Duodenal mucosa (tissue), 2 donors: Measurements from ENCODE around the gene GPR17.

Experiments
- H3K27ac ChIP-seq: one replicate; pipeline ENCODE4 v1.7.0; 2013; ENCODE audit warnings: low read depth, low read length
- H3K27me3 ChIP-seq, 2 donors: one replicate each; pipeline ENCODE4 v1.7.0; 2013; ENCODE audit warnings: low read length in 2 of 2, control low read depth in 1 of 2; ENCODE audit not compliant: insufficient read depth in 2 of 2, control insufficient read depth in 1 of 2
- H3K36me3 ChIP-seq, 2 donors: one replicate each; pipeline ENCODE4 v1.7.0; 2013; ENCODE audit warnings: low read length in 2 of 2, control low read depth in 1 of 2; ENCODE audit not compliant: insufficient read depth in 2 of 2, control insufficient read depth in 1 of 2
- H3K4me1 ChIP-seq, 2 donors: one replicate each; pipeline ENCODE4 v1.7.0; 2013; ENCODE audit warnings: low read length in 2 of 2, control low read depth in 1 of 2; ENCODE audit not compliant: insufficient read depth in 2 of 2, control insufficient read depth in 1 of 2
- H3K4me3 ChIP-seq, 2 donors: one replicate each; pipeline ENCODE4 v1.7.0; 2013; ENCODE audit warnings: low read length in 2 of 2, low read depth in 1 of 2
- H3K9ac ChIP-seq, 2 donors: one replicate each; pipeline ENCODE4 v1.7.0; 2013; ENCODE audit warnings: low read length in 2 of 2, low read depth in 1 of 2
- H3K9me3 ChIP-seq, 2 donors: one replicate each; pipeline ENCODE4 v1.7.0; 2013; ENCODE audit warnings: low read length in 2 of 2, control low read depth in 1 of 2; ENCODE audit not compliant: control insufficient read depth in 1 of 2

Gene GPR17

GRCh38 chr2:127624320-127624755 lies 21.6 kb upstream of the GPR17 start:
- no peak overlapping the region for H3K4me3 ChIP-seq
- H3K27me3 ChIP-seq = peaks cover 0 to 4% of the 10 kb centered on the region in 2 donors
- no peak overlapping the region for H3K9ac ChIP-seq
- H3K27ac ChIP-seq = no peak overlapping the region
- no peaks in the 10 kb centered on the region for H3K9me3 ChIP-seq
- peaks cover 14 to 63% of the 10 kb centered on the region in 2 donors for H3K36me3 ChIP-seq
- no peaks in the 10 kb centered on the region for H3K4me1 ChIP-seq

DNA sequence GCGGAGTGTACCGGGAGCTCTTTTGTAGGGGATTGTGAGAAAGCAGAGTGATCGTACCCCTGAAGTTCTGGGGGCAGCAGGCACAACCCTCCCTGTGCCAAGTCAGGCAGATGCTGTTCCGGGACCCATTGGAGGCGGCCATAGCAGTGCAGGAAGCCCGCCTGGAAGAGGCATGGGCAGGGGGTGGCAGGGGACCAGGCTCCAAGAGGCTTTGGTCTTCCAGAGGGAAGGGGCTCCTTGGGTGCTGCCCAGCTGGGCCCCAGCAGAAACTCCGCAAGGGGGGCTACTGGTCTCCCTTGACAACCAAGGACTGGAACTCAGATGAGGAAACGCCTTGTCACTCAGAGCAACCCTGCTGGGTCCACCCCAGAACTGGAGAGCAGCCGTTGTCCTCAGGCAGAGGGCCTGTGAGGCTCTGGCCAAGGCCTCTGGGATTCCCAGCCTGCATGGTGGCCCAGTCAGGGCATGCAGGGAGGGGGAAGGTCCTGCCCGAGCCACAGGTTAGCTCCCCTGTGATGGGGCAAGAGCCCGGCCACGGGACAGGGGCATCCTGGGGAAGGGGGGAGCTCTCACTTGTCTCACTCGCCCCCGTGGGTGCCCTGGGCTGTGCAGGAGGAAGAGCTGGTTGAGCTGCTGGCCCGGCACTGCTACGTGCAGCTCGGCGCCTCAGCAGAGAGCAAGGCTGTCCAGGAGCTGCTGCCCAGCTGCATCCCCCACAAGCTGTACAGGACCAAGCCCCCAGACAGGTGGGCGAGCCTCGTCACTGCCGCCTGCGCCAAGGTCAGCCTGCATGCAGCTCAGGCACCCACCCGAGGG lies 21.0 kb upstream of the GPR17 start:
- H3K9me3 ChIP-seq = no peaks in the 10 kb centered on the region

GRCh38 chr2:127625572-127625951 lies 20.4 kb upstream of the GPR17 start:
- H3K4me3 ChIP-seq = no peak overlapping the region
- H3K9me3 ChIP-seq = no peaks in the 10 kb centered on the region
- H3K36me3 ChIP-seq = peaks cover 14 to 71% of the 10 kb centered on the region in 2 donors
- H3K27me3 ChIP-seq = peaks cover 0 to 4% of the 10 kb centered on the region in 2 donors
- no peak overlapping the region for H3K9ac ChIP-seq
- H3K4me1 ChIP-seq = no peaks in the 10 kb centered on the region
- H3K27ac ChIP-seq = no peak overlapping the region

More for the DNA sequence above, 21.0 kb upstream of the GPR17 start:
- H3K36me3 ChIP-seq = peaks cover 14 to 68% of the 10 kb centered on the region in 2 donors
- H3K4me3 ChIP-seq = no peak overlapping the region
- H3K9ac ChIP-seq = no peak overlapping the region
- H3K4me1 ChIP-seq = no peaks in the 10 kb centered on the region
- no peak overlapping the region for H3K27ac ChIP-seq
- peaks cover 0 to 4% of the 10 kb centered on the region in 2 donors for H3K27me3 ChIP-seq

DNA sequence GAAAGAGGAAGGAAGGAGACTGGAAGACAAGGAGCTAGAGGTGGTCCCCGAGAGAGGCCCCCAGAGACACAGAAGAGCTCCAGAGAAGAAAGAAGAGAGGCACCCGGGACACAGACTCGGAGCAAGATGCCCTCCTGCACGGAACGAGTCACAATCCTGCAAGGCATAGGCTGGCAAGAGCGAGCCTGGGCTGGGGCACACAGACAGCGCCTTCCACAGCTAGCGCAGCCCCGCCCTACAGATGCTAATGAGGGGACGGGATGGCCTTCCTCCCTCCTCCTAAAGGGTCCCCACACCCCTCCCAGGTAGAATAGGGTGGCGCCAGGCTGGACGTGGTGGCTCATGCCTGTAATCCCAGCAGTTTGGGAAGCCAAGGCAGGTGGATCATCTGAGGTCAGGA lies 19.8 kb upstream of the GPR17 start:
- Histone ChIP-seq H3K9me3 (no peaks in the 10 kb centered on the region), H3K36me3 (peaks cover 16 to 74% of the 10 kb centered on the region in 2 donors), H3K9ac (no peak overlapping the region), H3K27ac (no peak overlapping the region), H3K4me3 (no peak overlapping the region), H3K4me1 (no peaks in the 10 kb centered on the region), H3K27me3 (peaks cover 0 to 4% of the 10 kb centered on the region in 2 donors)

DNA sequence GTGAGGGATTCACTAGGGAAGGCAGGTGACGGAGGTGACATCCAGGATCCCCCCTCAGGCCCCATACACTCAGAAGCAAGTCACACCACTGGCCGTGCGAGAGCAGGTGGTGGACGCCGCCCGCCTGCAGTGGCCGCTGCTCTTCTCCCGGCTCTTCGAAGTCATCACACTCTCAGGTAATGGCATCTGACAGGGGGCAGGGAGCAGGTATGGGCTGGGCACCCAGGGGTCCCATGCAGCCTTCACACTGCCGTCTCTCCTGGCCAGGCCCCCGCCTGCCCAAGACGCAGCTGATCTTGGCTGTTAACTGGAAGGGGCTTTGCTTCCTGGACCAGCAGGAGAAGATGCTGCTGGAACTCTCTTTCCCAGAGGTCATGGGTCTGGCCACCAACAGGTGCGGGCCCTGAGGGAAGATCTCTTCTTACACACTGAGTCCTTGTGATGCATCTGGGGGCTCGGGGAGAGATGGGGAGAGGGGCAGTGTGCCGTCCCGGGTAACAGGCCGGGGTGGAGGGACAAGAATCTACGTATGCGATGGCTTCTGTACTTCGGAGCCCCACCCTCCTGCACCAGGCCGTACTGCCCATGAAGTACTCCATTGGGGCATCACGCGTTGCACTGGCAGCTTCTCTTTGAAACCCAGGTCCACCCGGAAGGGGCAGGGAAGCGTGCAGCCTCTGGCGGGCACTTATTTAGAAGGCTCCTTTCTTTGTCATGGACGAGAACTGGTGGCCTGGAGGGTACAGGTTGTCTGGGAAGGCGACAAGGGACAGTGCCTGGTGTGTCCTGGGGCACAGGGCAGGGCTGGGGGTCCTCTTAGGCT lies 18.8 kb upstream of the GPR17 start:
- Histone ChIP-seq H3K9me3 (no peaks in the 10 kb centered on the region), H3K4me1 (no peaks in the 10 kb centered on the region), H3K9ac (no peak overlapping the region), H3K27ac (no peak overlapping the region), H3K36me3 (peaks cover 20 to 76% of the 10 kb centered on the region in 2 donors), H3K4me3 (no peak overlapping the region), H3K27me3 (peaks cover 0 to 4% of the 10 kb centered on the region in 2 donors)

DNA sequence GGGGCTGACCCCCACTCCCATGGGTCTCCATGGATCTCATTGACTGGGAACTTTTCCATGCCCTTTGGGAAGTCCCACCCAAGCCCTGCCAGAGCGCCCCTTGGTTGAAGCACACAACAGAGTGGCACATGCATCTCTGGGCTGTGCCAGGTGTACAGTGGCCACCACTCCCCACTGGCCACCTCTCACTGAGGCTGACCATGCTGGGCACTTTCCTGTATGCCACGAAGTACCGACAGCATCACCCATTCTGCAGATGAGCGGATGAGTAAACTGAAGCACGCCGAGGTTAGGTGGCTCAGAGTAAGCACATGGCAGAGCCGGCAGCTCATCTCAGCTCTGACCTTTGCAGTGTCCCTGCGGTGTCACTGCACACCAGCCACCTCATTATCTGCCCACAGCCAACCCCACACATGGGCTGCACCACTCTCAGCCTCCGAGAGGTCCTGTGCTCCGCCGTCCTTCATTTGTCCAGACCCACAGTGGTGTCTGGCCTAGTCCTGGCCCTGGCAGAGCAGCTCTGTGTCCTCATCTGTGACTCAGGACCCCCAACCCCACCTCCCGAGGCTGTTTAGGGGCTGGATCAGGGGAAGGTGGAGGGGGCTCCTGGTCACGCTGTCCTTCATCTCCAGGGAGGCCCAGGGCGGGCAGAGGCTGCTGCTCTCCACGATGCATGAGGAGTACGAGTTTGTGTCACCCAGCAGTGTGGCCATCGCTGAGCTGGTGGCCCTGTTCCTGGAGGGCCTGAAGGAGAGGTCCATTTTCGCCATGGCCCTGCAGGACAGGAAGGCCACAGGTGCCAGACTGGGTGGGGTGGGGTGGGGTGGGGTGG lies 18.0 kb upstream of the GPR17 start:
- Histone ChIP-seq H3K9ac (no peak overlapping the region), H3K27me3 (peaks cover 0 to 4% of the 10 kb centered on the region in 2 donors), H3K27ac (no peak overlapping the region), H3K36me3 (peaks cover 17 to 71% of the 10 kb centered on the region in 2 donors), H3K4me1 (no peaks in the 10 kb centered on the region), H3K9me3 (no peaks in the 10 kb centered on the region), H3K4me3 (no peak overlapping the region)

DNA sequence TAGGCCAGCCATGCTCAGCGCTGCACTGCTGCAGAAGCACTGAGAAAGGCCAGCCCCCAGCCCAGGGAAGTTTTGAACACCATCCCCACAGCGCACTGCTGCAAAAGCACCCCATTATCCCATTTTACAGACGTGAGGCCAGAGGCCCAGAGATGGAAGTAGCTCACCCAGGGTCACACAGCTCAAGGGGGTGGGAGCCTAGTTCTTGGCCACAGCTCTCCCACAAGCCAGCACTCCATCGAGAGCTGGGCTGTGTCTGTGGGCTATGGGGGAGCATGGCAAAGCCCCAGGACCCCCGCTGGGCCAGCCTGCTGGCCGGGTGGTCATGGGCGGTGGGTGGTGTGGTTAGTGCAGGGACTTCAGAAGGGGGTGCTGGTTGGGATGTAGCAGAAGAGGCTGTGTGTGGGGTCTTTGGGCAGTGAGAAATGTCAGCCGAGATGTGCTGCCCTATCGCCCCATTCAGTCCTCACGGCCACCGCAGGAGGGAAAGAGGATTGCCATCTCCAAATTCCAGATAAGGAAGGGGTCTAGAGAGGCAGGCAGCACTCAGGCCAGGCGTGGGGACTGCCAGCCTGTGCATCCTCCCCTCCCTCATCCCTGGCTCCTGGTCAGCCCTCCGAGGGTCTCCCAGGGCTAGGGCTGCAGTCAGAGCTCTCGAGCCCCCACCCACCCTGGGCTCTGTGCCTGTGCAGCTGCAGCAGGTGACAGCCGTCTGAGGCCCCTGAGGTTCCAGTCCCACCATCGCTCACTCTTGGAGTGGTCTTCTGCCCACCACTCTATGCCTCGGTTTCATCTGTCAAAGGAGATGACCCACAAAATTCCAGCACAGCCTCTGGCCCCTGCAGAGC lies 17.0 kb upstream of the GPR17 start:
- no peaks in the 10 kb centered on the region for H3K9me3 ChIP-seq
- no peak overlapping the region for H3K4me3 ChIP-seq
- H3K4me1 ChIP-seq = no peaks in the 10 kb centered on the region
- H3K36me3 ChIP-seq = peaks cover 10 to 66% of the 10 kb centered on the region in 2 donors
- no peak overlapping the region for H3K9ac ChIP-seq
- no peaks in the 10 kb centered on the region for H3K27me3 ChIP-seq
- no peak overlapping the region for H3K27ac ChIP-seq

DNA sequence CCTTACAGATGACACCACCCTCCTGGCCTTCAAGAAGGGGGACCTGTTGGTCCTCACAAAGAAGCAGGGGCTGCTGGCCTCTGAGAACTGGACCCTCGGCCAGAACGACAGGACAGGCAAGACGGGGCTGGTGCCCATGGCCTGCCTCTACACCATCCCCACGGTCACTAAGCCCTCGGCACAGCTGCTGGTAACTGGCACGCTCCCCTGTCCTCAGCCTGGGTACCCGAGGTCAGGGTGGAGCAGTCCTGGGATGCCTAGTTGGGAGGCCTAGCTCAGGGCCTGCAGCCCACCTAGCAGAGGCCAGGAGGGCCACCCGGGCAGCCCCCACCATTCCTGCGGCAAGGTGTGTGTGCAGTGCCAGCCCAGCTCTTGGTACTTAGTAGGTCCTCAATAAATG lies 16.3 kb upstream of the GPR17 start:
- Histone ChIP-seq H3K36me3 (peaks cover 7 to 60% of the 10 kb centered on the region in 2 donors), H3K9me3 (no peaks in the 10 kb centered on the region), H3K4me3 (no peak overlapping the region), H3K4me1 (no peaks in the 10 kb centered on the region), H3K27me3 (no peaks in the 10 kb centered on the region), H3K27ac (no peak overlapping the region), H3K9ac (no peak overlapping the region)

DNA sequence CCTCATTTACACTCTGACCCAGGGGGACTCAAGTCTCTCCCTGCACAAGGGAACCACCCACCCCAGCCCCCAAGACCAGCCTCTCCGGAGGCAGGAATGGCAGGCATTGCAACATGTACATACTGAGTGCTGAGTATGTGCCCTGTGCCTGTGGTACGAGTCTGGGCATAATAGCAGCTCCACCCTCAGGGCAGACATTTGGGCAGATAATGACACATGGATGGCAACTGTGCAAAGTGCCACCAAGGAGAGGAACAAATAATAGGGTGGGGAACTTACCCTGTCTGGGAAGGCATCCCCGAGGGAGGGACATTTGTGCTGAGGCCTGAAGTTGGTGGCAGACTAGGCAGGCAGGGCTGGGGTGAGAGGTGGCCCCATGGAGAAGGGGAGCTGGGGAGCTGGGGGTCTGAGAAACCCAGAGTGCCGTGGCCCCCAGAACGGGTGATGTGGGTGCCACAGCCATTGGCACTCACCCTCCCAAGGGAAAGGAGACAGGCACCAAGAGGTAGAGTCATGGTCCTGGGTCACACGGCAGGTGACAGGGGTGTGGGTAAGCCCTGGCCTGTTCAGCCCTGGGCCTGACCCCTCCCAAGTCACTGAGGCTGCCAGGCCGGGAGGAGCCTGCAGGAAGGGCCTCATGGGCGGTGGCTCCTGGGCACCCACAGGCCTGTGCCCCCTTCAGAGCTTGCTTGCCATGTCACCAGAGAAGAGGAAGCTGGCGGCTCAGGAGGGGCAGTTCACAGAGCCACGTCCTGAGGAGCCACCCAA lies 15.7 kb upstream of the GPR17 start:
- H3K36me3 ChIP-seq = peaks cover 7 to 57% of the 10 kb centered on the region in 2 donors
- no peak overlapping the region for H3K9ac ChIP-seq
- H3K4me1 ChIP-seq = no peaks in the 10 kb centered on the region
- no peaks in the 10 kb centered on the region for H3K27me3 ChIP-seq
- no peak overlapping the region for H3K4me3 ChIP-seq
- H3K9me3 ChIP-seq = no peaks in the 10 kb centered on the region
- H3K27ac ChIP-seq = no peak overlapping the region
